GM18868 (cell line): ENCODE data around the gene NRXN3.

Experiments used
- ATAC-seq: cut with Tn5 transposase; IDR thresholded peaks from one replicate; pipeline ENCODE4 v1.9.1; 2021; ENCODE audit warnings: mild to moderate bottlenecking, moderate library complexity; ENCODE audit not compliant: unreplicated experiment

Gene NRXN3

GRCh38 chr14:79373451-79373850, 1203.3 kb downstream of the NRXN3 start:
- no peak for ATAC-seq

GRCh38 chr14:79375356-79375755, 1205.2 kb downstream of the NRXN3 start:
- no peak for ATAC-seq

- ATAC-seq, result no peak
These were observed 1206.4 kb downstream of the NRXN3 start for GRCh38 chr14:79376557-79376956.

GRCh38 chr14:79378020-79378419, 1207.8 kb downstream of the NRXN3 start:
- no peak for ATAC-seq

- no peak for ATAC-seq
These were observed 1209.1 kb downstream of the NRXN3 start for GRCh38 chr14:79379266-79379665.

GRCh38 chr14:79383031-79383430, 1212.9 kb downstream of the NRXN3 start:
- no peak for ATAC-seq

GRCh38 chr14:79383475-79383874, 1213.3 kb downstream of the NRXN3 start:
- ATAC-seq, result no peak

GRCh38 chr14:79395061-79395460, 1224.9 kb downstream of the NRXN3 start:
- no peak for ATAC-seq

GRCh38 chr14:79404874-79405511, 1234.8 kb downstream of the NRXN3 start:
- ATAC-seq, result no peak

- ATAC-seq, result no peak
These were observed 1235.3 kb downstream of the NRXN3 start for GRCh38 chr14:79405512-79405910.

GRCh38 chr14:79407572-79407971, 1237.4 kb downstream of the NRXN3 start:
- ATAC-seq, result no peak

- no peak for ATAC-seq
These were observed 1238.5 kb downstream of the NRXN3 start for GRCh38 chr14:79408696-79409095.

- no peak for ATAC-seq
These were observed 1241.4 kb downstream of the NRXN3 start for GRCh38 chr14:79411403-79412174.

GRCh38 chr14:79412822-79413221, 1242.6 kb downstream of the NRXN3 start:
- no peak for ATAC-seq

GRCh38 chr14:79413734-79414428, 1243.7 kb downstream of the NRXN3 start:
- peak; percentile 38 for ATAC-seq

- ATAC-seq, result no peak
These were observed 1245.6 kb downstream of the NRXN3 start for GRCh38 chr14:79415726-79416125.

- no peak for ATAC-seq
These were observed 1247.8 kb downstream of the NRXN3 start for GRCh38 chr14:79417961-79418360.

- no peak for ATAC-seq
These were observed 1248.7 kb downstream of the NRXN3 start for GRCh38 chr14:79418649-79419415.

- peak; percentile 73 for ATAC-seq
These were observed 1249.6 kb downstream of the NRXN3 start for GRCh38 chr14:79419571-79420327.

GRCh38 chr14:79420725-79421124, 1250.6 kb downstream of the NRXN3 start:
- no peak for ATAC-seq
